HepG2 (cell line): ENCODE data around the gene AFTPH. TPM values are rescaled to one million over a fixed set of nuclear protein-coding genes. Genes with fewer than 3 reads are reported as not detected.

Experiments
- AHDC1 ChIP-seq: sonication (generic); formaldehyde crosslinking; IDR thresholded peaks from 2 replicates; pipeline ENCODE4 v1.5.1; 2020; ENCODE audit warnings: mild to moderate bottlenecking, missing genetic modification reagents, borderline replicate concordance
- EED ChIP-seq: sonication (generic); formaldehyde crosslinking; IDR thresholded peaks from 2 replicates; pipeline ENCODE4 v1.5.0; 2020; ENCODE audit warnings: mild to moderate bottlenecking, missing genetic modification reagents
- EZH2 ChIP-seq: conservative IDR thresholded peaks from 2 replicates; pipeline ENCODE4 v1.6.1; 2012; ENCODE audit warnings: mild to moderate bottlenecking, low read depth, low read length, moderate library complexity
- FOSL1 ChIP-seq: sonication (generic); formaldehyde crosslinking; IDR thresholded peaks from 2 replicates; pipeline ENCODE4 v1.9.0; 2021; ENCODE audit warnings: missing genetic modification reagents, borderline replicate concordance
- FOXK1 ChIP-seq: sonication (generic); formaldehyde crosslinking; IDR thresholded peaks from 2 replicates; pipeline ENCODE4 v1.4.0; 2020; ENCODE audit warnings: low read depth, missing genetic modification reagents, borderline replicate concordance
- GTF3A ChIP-seq: sonication (generic); formaldehyde crosslinking; conservative IDR thresholded peaks from 2 replicates; pipeline ENCODE4 v1.4.0; 2020; ENCODE audit warnings: mild to moderate bottlenecking, missing genetic modification reagents
- SALL2 ChIP-seq: sonication (generic); formaldehyde crosslinking; IDR thresholded peaks from 2 replicates; pipeline ENCODE4 v1.8.1; 2023; ENCODE audit warnings: mild to moderate bottlenecking, missing genetic modification reagents, inconsistent platforms
- SCMH1 ChIP-seq: sonication (generic); formaldehyde crosslinking; IDR thresholded peaks from 2 replicates; pipeline ENCODE4 v1.9.0; 2021; ENCODE audit warnings: missing genetic modification reagents, mild to moderate bottlenecking, borderline replicate concordance
- SP5 ChIP-seq: IDR thresholded peaks from 2 replicates; pipeline ENCODE4 v1.6.1; 2016; ENCODE audit warnings: low read depth, borderline replicate concordance
- TCF7 ChIP-seq: sonication (generic); IDR thresholded peaks from 2 replicates; pipeline ENCODE4 v1.6.1; 2016; ENCODE audit warnings: antibody characterized with exemption, low read depth
- ZFX ChIP-seq: sonication (generic); formaldehyde crosslinking; IDR thresholded peaks from 2 replicates; pipeline ENCODE4 v1.4.0; 2020; ENCODE audit warnings: mild to moderate bottlenecking, low read depth, missing genetic modification reagents, moderate library complexity
- ZIK1 ChIP-seq: sonication (generic); formaldehyde crosslinking; IDR thresholded peaks from 2 replicates; pipeline ENCODE4 v1.5.0; 2020; ENCODE audit warnings: mild to moderate bottlenecking, low read depth, missing genetic modification reagents, borderline replicate concordance
- ZNF430 ChIP-seq: sonication (generic); formaldehyde crosslinking; IDR thresholded peaks from 2 replicates; pipeline ENCODE4 v1.9.0; 2021; ENCODE audit warnings: mild to moderate bottlenecking, missing genetic modification reagents
- ZNF510 ChIP-seq: sonication (generic); formaldehyde crosslinking; IDR thresholded peaks from 2 replicates; pipeline ENCODE4 v1.4.0; 2020; ENCODE audit warnings: low read depth, mild to moderate bottlenecking, missing genetic modification reagents
- ZNF512B ChIP-seq: sonication (generic); formaldehyde crosslinking; IDR thresholded peaks from 2 replicates; pipeline ENCODE4 v1.5.1; 2020; ENCODE audit warnings: missing genetic modification reagents, mild to moderate bottlenecking, borderline replicate concordance
- ZNF629 ChIP-seq: sonication (generic); formaldehyde crosslinking; conservative IDR thresholded peaks from 2 replicates; pipeline ENCODE4 v1.5.0; 2020; ENCODE audit warnings: missing genetic modification reagents
- ZSCAN5A ChIP-seq: sonication (generic); formaldehyde crosslinking; IDR thresholded peaks from 2 replicates; pipeline ENCODE4 v1.8.0; 2022; ENCODE audit warnings: mild to moderate bottlenecking, missing genetic modification reagents, borderline replicate concordance
- polyA plus RNA-seq, 8 experiments: library from polyadenylated mRNA; depleted of rRNA in 3 of 8; stranded (reverse) in 7 of 8; unstranded in 1 of 8; fragments of >200 nt; fragmentation: Illumina TruSeq in 4 of 8; extraction: Trizol in 4 of 8; gene quantifications; 2 replicates each; pipeline versions ENCODE4 v1.2.1 to v1.2.3, GENCODE V29; 2011 to 2016; ENCODE audit warnings: low read depth in 4 of 8, missing spikeins in 1 of 8, mixed read lengths in 1 of 8; ENCODE audit not compliant: insufficient read depth in 1 of 8
- total RNA-seq, 5 experiments: library from RNA; depleted of rRNA; stranded (reverse); fragments of >200 nt; fragmentation: Illumina TruSeq; extraction: Trizol; gene quantifications; 2 replicates each; pipeline ENCODE4 v1.2.3, GENCODE V29; 2016; ENCODE audit warnings: low read depth in 1 of 5

The AFTPH gene
- total and polyA plus RNA-seq, 2 of the 13 experiments (the other 11 are each of a cell fraction or from before 2014, with no cell fraction given): 27.5 to 36.8 TPM

- no peak for TF ChIP-seq ZSCAN5A
- TF ChIP-seq TCF7: no peak
- 0 out of 2 replicates have a peak, but pooled peaks have one; percentile 35 for TF ChIP-seq FOXK1 (CRISPR knock-in tag)
- peak; percentile 45; the same call in 1 of the 2 replicates for TF ChIP-seq GTF3A (CRISPR knock-in tag)
- TF ChIP-seq ZNF629 (CRISPR knock-in tag): no peak
- peak; percentile 60; the same call in 1 of the 2 replicates for TF ChIP-seq SALL2
- TF ChIP-seq SCMH1: no peak
- no peak for TF ChIP-seq ZNF512B (CRISPR knock-in tag)
- TF ChIP-seq EZH2: no peak
- no peak for TF ChIP-seq FOSL1 (CRISPR knock-in tag)
- TF ChIP-seq EED: 0 out of 2 replicates have a peak, but pooled peaks have one; percentile 33
- TF ChIP-seq AHDC1: 0 out of 2 replicates have a peak, but pooled peaks have one; percentile 16
- no peak for TF ChIP-seq ZIK1 (CRISPR knock-in tag)
- TF ChIP-seq SP5 (CRISPR knock-in tag): no peak
- no peak for TF ChIP-seq ZNF430 (CRISPR knock-in tag)
- TF ChIP-seq ZFX: peak; percentile 84
- no peak for TF ChIP-seq ZNF510 (CRISPR knock-in tag)
These were observed 632 bp downstream of the AFTPH start (continued) for GRCh38 chr2:64524604-64525316.
